IMR-90 (cell line): Measurements from ENCODE around the gene TNS3. TPM values are rescaled to one million over a fixed set of nuclear protein-coding genes. Genes with fewer than 3 reads are reported as not detected.

ENCODE experiments used
- ATAC-seq: fragments of 200-7000 bp; cut with Tn5 transposase; 2 replicates; pipeline ENCODE4 v1.9.1; 2020; ENCODE audit warnings: low read depth, mild to moderate bottlenecking, moderate library complexity
- BruUV-seq: library from RNA; stranded (reverse); fragments of 400-500 nt; replicated peaks from 2 replicates; lab custom pipeline; 2021; lab: Mats Ljungman, UMichigan
- CTCF ChIA-PET: fragments of 300-600 bp; formaldehyde crosslinking; extraction: SDS; loops from one replicate; lab custom pipeline; 2021; ENCODE audit warnings: antibody characterized with exemption; lab: Yijun Ruan, JAX
- POLR2A ChIA-PET: fragments of 300-600 bp; sonication (Branson Sonifier 250); formaldehyde crosslinking; loops from one replicate; lab custom pipeline; 2022; ENCODE audit warnings: antibody characterized with exemption; ENCODE audit not compliant: unreplicated experiment; lab: Charles Lee
- DNase-seq: peaks from one replicate; pipeline ENCODE4 v3.0.0; 2013
- H2AFZ ChIP-seq: replicated peaks from 2 replicates; pipeline ENCODE3; 2013; ENCODE audit warnings: low read length, mild to moderate bottlenecking; ENCODE audit not compliant: poor library complexity
- H2AK5ac ChIP-seq: 2 replicates; pipeline ENCODE4 v1.6.1; 2013; ENCODE audit warnings: low read depth, low read length, inconsistent platforms
- H2AK9ac ChIP-seq: replicated peaks from 2 replicates; pipeline ENCODE3; 2013; ENCODE audit warnings: mild to moderate bottlenecking, low read depth, low read length, moderate library complexity; ENCODE audit not compliant: poor library complexity
- H2BK120ac ChIP-seq: 2 replicates; pipeline ENCODE4 v1.6.1; 2013; ENCODE audit warnings: low read depth, low read length, inconsistent platforms
- H2BK15ac ChIP-seq: 3 replicates; pipeline ENCODE4 v1.6.1; 2013; ENCODE audit warnings: low read depth, low read length, inconsistent platforms
- H2BK20ac ChIP-seq: 2 replicates; pipeline ENCODE4 v1.6.1; 2013; ENCODE audit warnings: low read depth, mild to moderate bottlenecking, inconsistent platforms, low read length, moderate library complexity
- H2BK5ac ChIP-seq: 2 replicates; pipeline ENCODE4 v1.6.1; 2013; ENCODE audit warnings: mild to moderate bottlenecking, low read depth, low read length, inconsistent platforms; ENCODE audit not compliant: poor library complexity, severe bottlenecking
- H3K14ac ChIP-seq: replicated peaks from 2 replicates; pipeline ENCODE4 v1.6.1; 2013; ENCODE audit warnings: low read depth, low read length, inconsistent platforms
- H3K18ac ChIP-seq: 2 replicates; pipeline ENCODE4 v1.6.1; 2013; ENCODE audit warnings: low read depth, low read length, control low read depth
- H3K23ac ChIP-seq: 2 replicates; pipeline ENCODE4 v1.6.1; 2013; ENCODE audit warnings: low read depth, low read length, inconsistent platforms
- H3K27ac ChIP-seq: 2 replicates; pipeline ENCODE4 v1.5.1; 2013; ENCODE audit warnings: mild to moderate bottlenecking, control low read depth, low read length; ENCODE audit not compliant: insufficient read depth
- H3K27me3 ChIP-seq: 2 replicates; pipeline ENCODE4 v1.6.1; 2013; ENCODE audit warnings: low read length; ENCODE audit not compliant: control insufficient read depth, insufficient read depth
- H3K36me3 ChIP-seq: 2 replicates; pipeline ENCODE4 v1.6.1; 2013; ENCODE audit warnings: low read length, mixed read lengths; ENCODE audit not compliant: control insufficient read depth, insufficient read depth
- H3K4ac ChIP-seq: 2 replicates; pipeline ENCODE4 v1.6.1; 2013; ENCODE audit warnings: low read depth, low read length, inconsistent platforms
- H3K4me1 ChIP-seq: 2 replicates; pipeline ENCODE4 v1.6.1; 2013; ENCODE audit warnings: low read length, mixed read lengths; ENCODE audit not compliant: control insufficient read depth, insufficient read depth
- H3K4me2 ChIP-seq: 2 replicates; pipeline ENCODE4 v1.6.1; 2013; ENCODE audit warnings: low read depth, mild to moderate bottlenecking, control low read depth, low read length, moderate library complexity
- H3K4me3 ChIP-seq: 2 replicates; pipeline ENCODE4 v1.5.1; 2013; ENCODE audit warnings: low read depth, mild to moderate bottlenecking, control low read depth, low read length, moderate library complexity; ENCODE audit not compliant: insufficient read depth
- H3K56ac ChIP-seq: 2 replicates; pipeline ENCODE4 v1.6.1; 2013; ENCODE audit warnings: low read length, inconsistent platforms; ENCODE audit not compliant: insufficient read depth; ENCODE audit errors: extremely low read depth
- H3K79me1 ChIP-seq, 2 experiments: 2 replicates each; pipeline ENCODE4 v1.6.1; 2013; ENCODE audit warnings: low read length in 2 of 2, inconsistent platforms in 1 of 2, low read depth in 1 of 2
- H3K9ac ChIP-seq: 2 replicates; pipeline ENCODE4 v1.6.1; 2013; ENCODE audit warnings: low read depth, low read length, control low read depth
- H3K9me1 ChIP-seq: 2 replicates; pipeline ENCODE4 v1.6.1; 2013; ENCODE audit warnings: low read length, inconsistent platforms; ENCODE audit not compliant: insufficient read depth
- H3K9me3 ChIP-seq: 2 replicates; pipeline ENCODE4 v1.6.1; 2013; ENCODE audit warnings: low read length; ENCODE audit not compliant: control insufficient read depth, insufficient read depth
- H4K20me1 ChIP-seq: 2 replicates; pipeline ENCODE4 v1.6.1; 2013; ENCODE audit warnings: low read length, inconsistent platforms; ENCODE audit not compliant: insufficient read depth
- H4K5ac ChIP-seq: 2 replicates; pipeline ENCODE4 v1.6.1; 2013; ENCODE audit warnings: mild to moderate bottlenecking, low read depth, low read length, control low read depth
- H4K8ac ChIP-seq, 2 experiments: 2 replicates each; pipeline ENCODE4 v1.6.1; 2013; ENCODE audit warnings: low read depth in 2 of 2, low read length in 2 of 2, control low read depth in 1 of 2, inconsistent platforms in 1 of 2
- H4K91ac ChIP-seq: 2 replicates; pipeline ENCODE4 v1.6.1; 2013; ENCODE audit warnings: low read depth, low read length, inconsistent platforms; ENCODE audit not compliant: insufficient read depth
- POLR2A ChIP-seq: IDR thresholded peaks from 2 replicates; pipeline ENCODE4 v1.6.1; 2012; ENCODE audit warnings: mild to moderate bottlenecking, low read depth, low read length
- RAD21 ChIP-seq: IDR thresholded peaks from 2 replicates; pipeline ENCODE4 v1.6.1; 2012; ENCODE audit warnings: low read length, improper control_type of control experiment
- WGBS, 2 experiments: methylation state at CpG; one replicate each; pipeline versions ENCODE4 v1.1.5 to v1.1.7; 2013; ENCODE audit warnings: missing lambda C conversion rate in 2 of 2; ENCODE audit not compliant: insufficient read length in 1 of 2; ENCODE audit errors: extremely low coverage in 2 of 2; 5-methylcytosine and 5-hydroxymethylcytosine counted together
- dilution Hi-C: fragments of 300-500 bp; cut with HindIII; formaldehyde crosslinking; loops from one replicate; pipeline ENCODE4 v1.14.3; 2018; ENCODE audit warnings: low sequenced_read_pairs; ENCODE audit not compliant: unreplicated experiment
- in situ Hi-C: fragments of 300-500 bp; cut with MboI; formaldehyde crosslinking; loops from 3 replicates; pipeline ENCODE4 v1.14.3; 2019; ENCODE audit warnings: low sequenced_read_pairs, inconsistent platforms, mixed read lengths
- intact Hi-C: fragments of 100-400 bp; cut with micrococcal nuclease; formaldehyde crosslinking; loops from 2 replicates; pipeline ENCODE4 v1.10.0; 2022
- polyA plus RNA-seq, 3 experiments: library from polyadenylated mRNA; depleted of rRNA; stranded (reverse); fragments of >200 nt; gene quantifications; 2 replicates each; pipeline ENCODE4 v1.2.3, GENCODE V29; 2012; ENCODE audit warnings: low replicate concordance in 1 of 3
- total RNA-seq: library from RNA; depleted of rRNA; stranded (reverse); fragments of >200 nt; gene quantifications from 2 replicates; pipeline ENCODE4 v1.2.3, GENCODE V29; 2012

The TNS3 gene
- total and polyA plus RNA-seq, 2 of the 4 experiments (the other 2 are of a cell fraction), result 64.3 to 79.2 TPM

- TF ChIP-seq POLR2A, result no peak
These were observed 68.1 kb downstream of the TNS3 start (continued) for GRCh38 chr7:47513741-47514241.

GRCh38 chr7:47512481-47513176, 69.3 kb downstream of the TNS3 start:
- Histone ChIP-seq H2AK9ac (no peak overlapping the region), H3K9me1 (peaks cover 48% of the 10 kb centered on the region), H3K23ac (peak overlapping the region; percentile 83), H2BK120ac (peak overlapping the region; percentile 76), H4K20me1 (peaks cover 48% of the 10 kb centered on the region), H3K36me3 (peaks cover 27% of the 10 kb centered on the region), H3K4me3 (no peak overlapping the region), H4K8ac (peak overlapping the region; percentile 51 to 53; a peak in 3 of 4 replicates), H3K56ac (peak overlapping the region; percentile 49; the same call in 1 of the 2 replicates), H3K14ac (peak overlapping the region; percentile 81; the same call in 1 of the 2 replicates), H3K9me3 (no peaks in the 10 kb centered on the region), H2BK20ac (peak overlapping the region; percentile 85), H3K9ac (no peak overlapping the region; the same call in 1 of the 2 replicates), H2BK5ac (peak overlapping the region; percentile 66), H3K18ac (peak overlapping the region; percentile 75), H2AK5ac (peak overlapping the region; percentile 63; the same call in 1 of the 2 replicates), H2BK15ac (no peak overlapping the region), H3K27me3 (no peaks in the 10 kb centered on the region), H4K91ac (peak overlapping the region; percentile 89), H4K5ac (no peak overlapping the region), H3K4me1 (peaks cover 23% of the 10 kb centered on the region), H3K27ac (peak overlapping the region; percentile 80; the same call in 1 of the 2 replicates), H3K4ac (peak overlapping the region; percentile 88), H3K79me1 (peaks cover 48 to 91% of the 10 kb centered on the region in 2 experiments), H3K4me2 (no peak overlapping the region), H2AFZ (no peak overlapping the region)
- ChIA-PET POLR2A (interaction anchor here (0.6 kb wide), 1 partner anchor 155 kb away, joined by 5 read pairs; no protein-coding TSS in a partner anchor), CTCF (interaction anchor here (1.0 kb wide), 1 partner anchor 200 kb away, joined by 3 read pairs; no protein-coding TSS in a partner anchor)
- dilution Hi-C loops (no loop called here), intact Hi-C loops (loop anchor here (2.0 to 5.0 kb wide), 2 partner anchors 68 to 305 kb away; no protein-coding TSS in a partner anchor), in situ Hi-C loops (no loop called here)
- WGBS, 2 experiments, result no CpG with 5 or more reads among the region's 5 CpGs
- TF ChIP-seq RAD21 (no peak), POLR2A (peak; percentile 27; the same call in 1 of the 2 replicates)
- no peak for ATAC-seq
- no TSS peak for BruUV-seq
- DNase-seq, result no peak
